T-helper 2 cell (primary cell): ENCODE measurements around the gene CHRDL1.
"Not testable (repeated sequence)": the region's sequence is repeated elsewhere in the genome, so short reads cannot be mapped to it uniquely, and the experiment has no call there.

Experiments used
- DNase-seq, 5 experiments: peaks; one replicate each; pipeline versions ENCODE4 v3.0.0 to v3.0.0-alpha.2; 2012 to 2022

Gene CHRDL1

DNA sequence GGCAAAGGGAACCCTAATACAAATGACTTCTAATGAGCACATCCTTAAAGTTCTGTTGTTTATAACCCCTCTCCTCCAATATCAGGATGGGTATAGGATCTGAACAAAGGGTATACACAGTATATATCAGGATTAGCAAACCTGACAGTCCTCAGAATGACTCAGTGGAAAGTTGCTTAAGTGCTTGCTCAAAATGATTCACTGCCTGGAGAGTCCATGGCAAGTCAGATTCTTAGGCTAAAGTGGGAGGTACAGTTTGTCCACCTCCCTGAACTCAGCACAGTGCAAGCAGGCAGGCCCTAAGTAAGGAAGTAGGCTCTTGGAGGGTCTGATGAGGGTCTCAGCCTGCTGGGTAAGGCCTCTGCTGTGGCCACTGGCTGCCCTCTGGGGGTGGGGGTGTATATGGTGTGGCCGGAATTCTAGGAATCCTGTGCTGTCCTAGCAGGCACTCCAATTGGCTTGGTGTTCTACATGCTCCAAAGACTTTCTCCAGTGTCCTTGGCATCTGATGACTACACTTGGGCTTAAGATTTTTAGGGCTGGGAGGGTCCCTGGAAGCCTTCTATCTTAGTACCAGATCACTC lies 54.3 kb downstream of the CHRDL1 start:
- no peak for DNase-seq

DNA sequence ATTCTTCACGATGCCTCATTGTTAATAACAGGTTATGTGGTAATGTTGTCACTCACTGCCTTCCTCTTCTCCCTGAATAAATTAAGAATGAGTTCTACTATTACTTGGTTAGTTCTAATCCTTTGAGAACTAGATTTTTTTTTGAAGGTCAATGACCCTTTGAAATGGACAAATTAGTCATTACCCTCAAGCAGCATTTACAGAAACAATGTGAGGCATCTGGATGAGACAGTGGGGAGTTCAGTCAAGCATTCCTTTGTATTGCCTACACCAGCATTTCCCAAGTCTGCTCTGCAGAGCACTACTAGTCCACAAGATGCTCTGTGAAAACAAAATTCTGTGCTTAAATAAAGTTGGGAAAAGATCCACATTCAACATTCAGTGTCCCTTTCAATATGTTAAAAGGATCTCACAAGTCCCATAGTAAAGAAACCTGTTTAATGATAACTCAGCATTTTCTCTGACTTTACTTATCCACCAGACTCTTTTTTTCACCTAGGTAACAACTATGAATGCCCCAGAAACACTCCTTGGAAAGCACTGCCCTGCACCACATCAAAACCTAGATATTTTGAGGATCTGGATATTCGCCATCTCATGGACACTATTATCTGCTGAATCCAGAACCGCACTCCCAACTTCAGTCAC lies 60.6 kb downstream of the CHRDL1 start:
- DNase-seq = no peak

DNA sequence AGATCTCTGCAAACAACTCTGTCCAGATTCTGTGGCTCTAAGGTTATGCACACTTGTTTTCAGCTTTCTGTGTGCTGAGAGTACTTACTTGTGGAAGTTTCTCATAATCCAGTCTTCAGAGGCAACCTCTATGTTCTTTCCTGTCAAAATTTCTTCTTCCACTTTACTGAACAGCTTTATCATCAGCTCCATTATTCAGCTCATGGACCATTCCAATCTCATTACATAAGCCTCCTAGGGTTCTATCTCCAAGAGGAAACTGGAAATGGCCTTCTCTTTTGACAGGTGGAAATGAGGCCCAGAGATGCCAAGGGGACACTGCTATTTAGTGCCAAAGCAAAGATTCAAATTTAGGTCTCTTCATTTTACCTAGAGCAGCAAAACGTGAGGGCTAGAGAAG lies 61.3 kb downstream of the CHRDL1 start:
- DNase-seq = no peak

DNA sequence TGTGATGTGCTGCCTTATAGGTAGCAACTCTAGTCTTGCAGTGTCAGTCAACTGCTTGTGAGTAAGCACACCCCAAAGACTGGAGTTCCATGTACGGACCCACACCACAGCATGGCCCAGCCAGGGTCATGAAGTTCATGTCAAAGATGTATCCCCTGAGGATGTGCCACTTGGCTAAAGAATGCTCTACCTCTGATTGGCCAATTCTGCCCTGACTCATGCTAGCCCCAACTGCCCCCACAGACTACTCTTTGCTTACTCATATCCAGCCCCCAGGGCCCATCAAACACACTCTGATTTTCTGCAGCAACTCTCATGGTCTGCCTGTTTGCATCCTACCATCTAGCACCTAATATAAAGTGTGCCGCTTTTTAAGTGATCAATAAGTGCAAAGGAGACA lies 62.5 kb downstream of the CHRDL1 start:
- DNase-seq = no peak

DNA sequence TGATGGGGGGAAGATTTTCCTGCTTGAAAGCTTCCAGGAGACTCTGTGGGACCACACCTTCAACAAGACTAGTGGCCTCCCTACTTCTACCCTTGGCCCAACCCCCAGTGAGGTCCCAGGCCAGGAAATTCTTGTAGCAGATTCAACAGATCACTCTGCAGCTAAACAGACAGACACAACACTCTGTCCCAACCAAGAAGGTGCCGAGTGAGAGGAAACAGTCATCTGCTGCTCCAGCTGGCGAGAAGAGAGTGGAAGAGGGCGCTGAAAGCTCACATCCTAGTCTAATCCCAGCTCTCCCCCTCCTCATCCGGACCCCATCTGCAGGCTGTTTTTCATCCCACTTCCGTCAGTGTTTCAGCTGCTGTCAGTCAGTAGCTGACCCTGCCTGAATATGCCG lies 63.4 kb downstream of the CHRDL1 start:
- DNase-seq = no peak

DNA sequence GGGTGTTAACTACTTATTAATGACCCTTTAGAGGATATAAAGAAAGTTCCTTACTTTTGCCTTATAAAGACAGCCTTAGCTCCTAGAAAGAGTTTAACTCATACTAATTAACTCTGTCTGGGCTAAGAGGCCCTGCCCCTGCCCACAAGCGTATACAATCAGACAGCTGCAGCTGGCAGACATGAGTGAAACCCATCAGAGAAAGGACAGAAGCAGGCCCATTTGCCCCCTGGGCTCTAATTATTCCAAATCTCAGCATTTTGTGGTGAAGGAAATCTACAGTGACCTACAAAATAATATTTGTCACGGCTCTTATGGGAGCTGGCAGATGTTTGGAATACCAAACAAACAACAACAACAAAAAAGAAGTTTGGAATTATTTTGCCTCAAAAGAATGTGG lies 71.8 kb downstream of the CHRDL1 start:
- no peak for DNase-seq

DNA sequence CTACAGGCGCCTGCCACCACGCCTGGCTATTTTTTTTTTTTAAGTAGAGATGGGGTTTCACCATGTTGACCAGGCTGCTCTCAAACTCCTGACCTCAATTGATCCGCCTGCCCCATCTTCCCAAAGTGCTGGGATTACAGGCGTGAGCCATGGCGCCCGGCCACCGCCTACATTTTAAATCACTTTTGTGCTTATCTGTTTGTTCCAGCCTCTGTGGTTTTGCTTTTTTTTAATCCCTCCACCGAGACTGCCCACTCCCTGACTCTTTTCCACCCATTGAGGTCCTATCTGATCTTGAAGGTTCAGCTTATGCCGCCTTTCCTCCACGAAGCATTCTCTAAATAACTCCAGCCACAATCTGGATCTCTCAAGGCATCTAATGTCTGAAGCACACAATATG lies 73.5 kb downstream of the CHRDL1 start:
- no peak for DNase-seq

DNA sequence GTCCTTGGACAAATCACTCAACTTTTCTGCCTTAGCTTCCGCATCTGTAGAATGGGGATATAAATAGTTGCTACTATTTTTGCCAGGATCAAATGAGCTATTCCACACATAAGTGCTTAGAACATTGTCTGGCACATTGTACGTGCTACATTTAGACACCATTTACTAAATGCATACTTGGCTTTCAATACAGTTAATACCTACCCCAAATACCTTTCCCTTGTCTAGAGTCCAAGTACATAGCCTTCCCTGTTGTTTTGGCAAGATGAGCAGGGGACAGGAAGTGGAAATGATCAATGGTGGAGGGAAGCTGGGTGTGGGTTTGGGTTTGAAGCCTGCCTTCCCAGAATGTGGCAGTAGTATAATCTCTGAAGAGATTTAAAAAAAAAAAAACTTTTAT lies 82.0 kb downstream of the CHRDL1 start:
- DNase-seq = no peak

DNA sequence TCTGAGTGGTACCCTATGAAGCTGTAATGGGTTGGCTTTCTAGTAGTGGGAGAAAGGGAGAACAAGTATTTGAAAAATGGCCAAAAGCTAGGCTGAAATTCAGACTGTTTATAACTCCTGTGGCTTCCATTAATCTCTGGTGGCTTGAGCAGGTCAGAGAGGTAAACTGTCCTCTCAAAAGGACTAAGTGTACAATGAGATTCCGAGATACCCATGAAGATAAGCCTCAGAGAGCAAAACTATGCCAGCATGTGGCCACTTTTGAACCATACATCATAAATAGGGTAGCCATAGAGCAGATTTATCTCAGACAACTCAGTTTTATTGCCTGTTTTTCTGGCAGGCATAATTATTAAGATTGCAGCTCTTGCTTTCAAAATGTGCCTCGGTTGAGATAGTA lies 89.2 kb downstream of the CHRDL1 start:
- DNase-seq = no peak

DNA sequence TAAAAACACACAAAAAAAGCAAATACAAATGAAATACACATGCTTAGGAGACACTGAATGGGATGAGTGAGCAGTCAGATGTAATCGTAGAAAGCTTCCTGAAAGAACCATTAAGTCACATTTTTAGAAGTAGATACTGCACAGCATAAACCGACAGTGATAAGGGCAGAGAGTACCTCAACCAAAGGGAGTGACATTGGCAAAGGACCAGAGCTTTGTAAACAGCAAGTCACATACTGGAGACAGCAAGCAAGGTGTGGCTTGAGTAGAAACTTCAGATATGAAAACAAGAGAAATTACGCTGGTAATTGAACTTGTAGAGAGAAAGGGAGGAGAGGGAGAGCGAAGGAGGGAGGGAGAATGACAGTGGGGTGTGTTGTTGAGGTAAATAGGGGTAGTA lies 92.0 kb downstream of the CHRDL1 start:
- DNase-seq = no peak

DNA sequence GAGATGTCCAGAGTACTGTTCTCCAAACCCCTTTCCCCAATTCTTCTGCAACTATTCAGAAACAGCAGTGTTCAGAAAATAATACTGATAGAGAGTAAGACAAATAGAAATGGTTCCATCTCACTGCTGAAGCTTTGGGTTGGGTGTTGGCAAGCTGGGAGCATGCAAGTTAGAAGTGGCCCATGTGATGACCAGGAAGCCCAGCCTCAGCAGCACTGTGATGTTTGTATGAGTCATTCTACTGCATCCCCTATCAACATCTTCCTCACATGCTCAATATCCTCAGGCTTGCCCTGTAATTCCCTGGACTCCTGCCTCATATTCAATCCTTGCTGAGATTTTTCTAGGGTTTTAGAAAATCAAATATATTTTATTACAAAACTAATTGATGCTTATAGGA lies 96.5 kb downstream of the CHRDL1 start:
- DNase-seq = no peak

DNA sequence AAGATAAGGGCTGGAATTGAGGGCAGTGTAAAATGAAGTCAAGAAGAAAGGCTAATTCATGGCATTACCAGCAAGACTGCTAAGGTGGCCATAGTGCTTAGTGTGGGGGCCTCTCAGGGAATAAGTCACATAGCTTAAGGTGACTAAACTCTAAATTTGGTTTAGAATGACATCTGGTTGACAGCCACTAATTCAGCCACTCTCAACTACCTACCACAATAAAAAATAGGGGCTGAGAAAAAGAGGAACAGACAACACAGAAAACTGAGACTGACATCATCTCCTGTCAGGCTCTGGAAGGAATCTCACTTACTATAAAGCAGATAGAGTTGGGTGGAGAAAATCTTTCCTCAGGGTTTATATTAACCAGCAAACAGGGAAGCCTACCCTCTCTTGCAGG lies 96.9 kb downstream of the CHRDL1 start:
- DNase-seq = no peak

DNA sequence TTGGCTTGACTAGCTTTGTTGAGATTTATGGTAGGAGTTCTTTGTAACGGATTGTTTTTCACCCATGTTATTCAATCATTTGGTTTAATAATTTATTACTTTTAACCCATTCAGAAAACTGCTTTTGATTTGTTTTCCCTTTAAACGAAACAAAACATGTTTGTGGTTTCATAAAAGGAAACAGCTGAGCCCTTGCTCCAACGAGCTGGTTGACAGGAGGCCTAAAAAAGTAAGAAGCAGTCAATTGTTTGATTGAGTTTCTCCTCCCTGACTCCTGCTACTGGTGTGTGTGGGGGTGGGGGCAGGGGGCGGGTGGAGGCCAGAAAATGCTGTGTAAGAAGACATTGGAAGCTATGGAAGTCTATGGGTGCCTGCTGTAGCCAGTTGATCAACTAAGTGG lies 102.8 kb downstream of the CHRDL1 start:
- DNase-seq = peak in 1 of 5 experiments; percentile 0

DNA sequence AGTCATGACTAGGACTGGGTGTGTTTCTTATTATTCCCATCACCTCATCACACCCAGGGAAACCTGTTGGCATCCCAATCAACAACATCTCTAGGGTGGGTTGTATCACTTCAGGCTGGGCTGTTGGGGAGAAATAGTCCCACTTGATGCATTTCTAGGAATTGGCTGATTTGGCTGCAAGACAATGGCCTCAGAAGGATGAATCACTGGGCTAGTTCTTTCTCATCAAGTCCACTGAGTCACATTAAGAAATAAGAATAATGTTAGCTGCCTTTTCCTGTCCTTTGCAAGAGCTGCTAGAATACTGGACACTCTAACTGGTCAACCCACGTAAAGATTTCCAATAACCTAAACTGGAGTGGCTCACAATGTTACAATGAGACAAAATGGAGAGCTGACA lies 104.2 kb downstream of the CHRDL1 start:
- DNase-seq = no peak

DNA sequence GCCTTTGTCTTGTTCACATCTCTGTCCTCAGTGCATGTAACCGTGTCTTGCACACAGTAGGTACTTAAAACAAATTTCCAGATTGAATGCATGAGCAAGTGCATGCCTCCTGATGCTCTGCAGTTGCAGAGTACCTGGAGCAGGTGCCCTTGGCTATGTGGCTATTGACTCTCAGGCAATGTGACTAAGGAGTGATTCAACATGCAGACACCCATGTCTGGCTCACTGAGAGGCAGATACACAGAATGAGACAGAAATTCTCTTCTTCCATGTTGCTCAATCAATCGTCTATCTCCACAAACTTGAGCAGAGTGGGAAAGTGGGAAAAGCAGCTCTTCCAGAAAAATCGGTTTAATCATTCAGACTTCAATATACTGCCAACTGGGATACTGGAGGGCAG lies 111.0 kb downstream of the CHRDL1 start:
- DNase-seq = no peak

DNA sequence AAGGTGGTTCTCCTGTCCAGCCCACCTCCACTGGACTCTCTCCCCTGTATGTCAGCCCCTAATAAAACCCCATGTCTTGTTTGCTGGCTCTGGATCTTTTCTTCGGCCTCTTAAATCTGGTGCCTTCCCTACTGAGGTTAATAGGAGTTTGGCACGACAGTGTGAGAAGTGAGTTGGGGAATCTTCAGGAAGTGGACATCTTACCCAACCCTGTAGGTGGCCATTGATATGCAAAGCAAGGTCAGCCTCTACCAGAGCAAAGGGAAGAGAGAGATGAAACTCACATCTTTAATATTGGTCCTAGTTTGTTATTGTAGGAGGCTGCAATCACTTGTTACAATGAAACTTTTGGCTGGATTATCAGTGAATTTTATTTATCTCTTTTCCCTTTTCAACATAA lies 111.7 kb downstream of the CHRDL1 start:
- no peak for DNase-seq

DNA sequence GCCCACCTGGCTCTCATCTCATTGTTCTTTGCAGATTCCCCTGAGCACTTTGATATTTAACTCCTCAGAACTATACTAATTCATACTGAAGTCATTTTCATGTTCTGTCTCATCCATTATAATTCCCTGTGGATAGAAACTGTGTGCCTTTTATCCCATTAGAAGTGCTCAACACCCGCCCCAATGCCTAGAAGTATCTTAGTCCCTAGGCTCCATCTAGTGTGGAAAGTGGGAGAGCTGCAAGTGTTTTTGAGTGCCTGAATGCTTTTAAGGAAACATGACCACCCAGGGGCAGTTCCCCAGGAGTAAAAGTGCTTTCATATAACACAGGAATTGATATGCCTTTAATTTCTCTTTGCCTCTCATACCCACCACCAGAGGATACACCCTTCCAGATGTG lies 117.0 kb downstream of the CHRDL1 start:
- no peak for DNase-seq

DNA sequence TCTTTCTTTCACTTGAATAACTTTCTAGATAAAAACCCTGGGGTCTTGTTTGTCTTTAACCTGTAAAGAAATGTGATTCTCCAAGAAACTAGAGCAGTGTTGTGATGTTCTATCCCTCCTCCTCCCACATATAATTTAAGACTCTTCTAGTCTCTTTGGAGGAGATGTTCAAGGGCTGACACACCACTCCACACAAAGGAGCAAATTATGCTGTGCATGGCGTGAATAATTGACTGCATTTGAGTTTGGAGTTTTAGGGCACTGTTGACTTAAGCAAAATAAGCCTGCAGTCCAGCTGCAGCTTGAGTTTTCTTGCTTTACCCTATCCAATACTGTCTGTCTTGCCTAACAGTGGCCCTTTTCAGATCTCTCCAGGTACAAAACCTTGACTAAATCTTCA lies 119.7 kb downstream of the CHRDL1 start:
- DNase-seq = no peak

DNA sequence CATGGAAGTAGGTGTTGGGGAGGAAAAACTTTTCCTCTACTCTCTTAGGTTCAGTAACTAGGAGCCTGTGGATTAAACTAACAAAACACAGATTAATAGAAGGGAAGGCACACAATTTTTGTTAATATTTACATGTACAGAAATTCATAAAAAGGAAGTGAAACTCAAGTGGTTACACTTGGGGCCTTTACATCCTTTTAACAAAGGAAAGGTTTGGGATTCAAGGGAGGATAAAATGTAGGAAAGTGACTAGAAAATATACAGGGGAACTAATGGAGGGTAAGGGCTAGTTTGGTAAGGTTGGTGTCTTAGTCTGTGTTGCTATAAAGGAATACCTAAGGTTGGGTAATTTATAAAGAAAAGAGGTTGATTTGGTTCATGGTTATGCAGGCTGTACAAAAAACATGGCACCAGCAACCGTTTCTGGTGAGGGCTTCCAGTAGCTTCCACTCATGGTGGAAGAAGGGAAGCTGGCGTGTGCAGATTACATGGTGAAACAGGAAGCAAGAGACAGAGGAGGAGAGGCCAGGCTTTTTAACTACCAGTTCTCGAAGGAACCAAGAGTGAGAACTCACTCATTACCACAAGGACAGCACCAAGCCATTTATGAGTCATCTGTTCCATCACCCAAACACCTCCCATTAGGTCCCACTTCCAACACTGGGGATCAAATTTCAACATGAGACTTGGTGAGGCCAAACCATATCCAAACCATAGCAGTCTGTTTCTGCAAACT lies 124.4 kb downstream of the CHRDL1 start:
- no peak for DNase-seq

DNA sequence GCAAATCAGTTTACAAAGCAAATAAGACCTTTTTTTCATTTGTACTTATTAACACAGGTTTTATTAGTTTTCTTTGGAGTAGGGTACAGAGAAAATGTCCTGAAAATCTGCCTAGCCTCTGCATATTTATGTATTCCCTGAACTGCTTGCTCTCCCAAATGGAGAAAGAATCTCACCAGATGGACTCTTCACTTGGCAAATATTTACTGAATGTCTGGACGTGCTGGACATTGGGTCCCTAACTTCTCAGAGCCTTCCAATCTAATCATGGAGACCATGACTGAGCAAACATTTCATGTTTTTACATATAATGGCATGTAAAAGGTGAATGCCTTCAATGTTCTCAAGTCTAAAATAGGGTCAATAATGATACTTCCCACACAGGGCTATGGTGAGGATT lies 126.0 kb downstream of the CHRDL1 start:
- no peak for DNase-seq

DNA sequence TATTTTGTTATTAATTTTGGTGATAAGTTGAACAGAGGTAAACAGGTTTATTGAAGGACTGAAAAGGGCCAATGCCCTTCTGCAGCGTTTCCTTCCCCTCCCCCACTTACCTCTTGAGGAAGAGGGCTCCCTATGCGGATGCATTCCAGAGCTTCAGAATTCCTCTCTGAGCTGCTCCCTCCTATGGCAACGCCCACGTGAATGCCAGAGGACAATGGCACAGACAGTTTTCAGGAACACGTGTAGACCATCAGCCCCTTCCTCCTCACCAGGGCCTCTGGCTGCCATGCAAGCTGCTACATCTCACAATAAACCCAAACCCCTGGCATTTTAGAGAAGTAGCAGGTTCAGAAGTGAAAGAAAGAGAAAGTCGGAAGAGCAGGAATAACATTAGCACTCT lies 127.9 kb downstream of the CHRDL1 start:
- DNase-seq = no peak

DNA sequence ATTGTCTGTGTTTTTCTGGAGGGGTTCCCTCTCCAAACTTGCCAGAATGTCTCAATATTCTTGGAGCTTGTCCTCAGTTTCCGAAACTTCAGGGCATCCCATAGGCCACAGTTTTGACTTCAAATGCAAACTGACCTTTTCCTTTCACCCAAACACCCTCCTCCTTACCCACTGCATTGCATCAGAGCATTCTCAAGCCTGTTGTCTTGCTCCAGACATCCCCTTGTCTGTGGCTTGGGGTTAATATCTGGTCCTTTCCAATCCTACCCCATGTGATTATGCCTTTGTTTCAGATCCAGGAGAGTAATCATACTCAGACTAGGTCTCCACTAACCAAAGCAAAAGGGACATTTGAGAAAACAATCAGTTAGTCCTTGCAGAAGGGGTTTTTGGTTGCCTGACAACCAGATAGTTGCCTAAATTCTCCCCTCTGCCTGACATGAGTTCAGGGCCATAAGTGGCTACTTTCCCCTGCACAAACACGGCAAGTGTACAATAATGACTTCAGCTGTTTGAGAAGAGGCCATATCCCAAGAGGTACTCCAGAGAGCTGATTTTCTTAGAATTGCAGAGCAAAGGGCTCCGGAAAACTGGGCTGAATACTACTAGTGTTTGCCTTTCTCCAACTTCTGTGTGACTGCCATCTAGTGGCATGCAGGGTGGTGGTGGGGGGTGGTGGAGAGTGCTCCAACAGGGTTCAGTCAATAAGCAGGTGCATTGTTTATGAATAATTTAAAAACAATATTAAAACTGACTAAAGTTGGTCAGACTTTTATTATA lies 130.2 kb downstream of the CHRDL1 start:
- peak in 1 of 5 experiments; percentile 1 for DNase-seq

DNA sequence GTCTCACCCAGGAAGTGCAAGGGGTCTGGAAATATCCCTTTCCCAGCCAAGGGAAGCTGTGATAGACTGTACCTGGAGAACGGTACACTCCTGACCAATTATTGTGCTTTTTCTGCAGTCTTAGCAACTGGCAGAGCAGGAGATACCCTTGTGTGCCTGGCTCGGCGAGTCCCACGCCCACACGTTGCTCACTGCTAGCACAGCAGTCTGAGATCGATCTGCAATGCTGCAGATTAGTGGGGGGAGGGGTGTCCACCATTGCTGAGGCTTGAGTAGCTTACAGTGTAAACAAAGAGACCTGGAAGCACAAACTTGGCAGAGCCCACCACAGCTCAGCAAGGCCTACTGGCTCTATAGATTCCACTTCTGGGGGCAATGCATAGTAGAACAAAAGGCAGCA lies 138.5 kb downstream of the CHRDL1 start:
- no peak for DNase-seq

DNA sequence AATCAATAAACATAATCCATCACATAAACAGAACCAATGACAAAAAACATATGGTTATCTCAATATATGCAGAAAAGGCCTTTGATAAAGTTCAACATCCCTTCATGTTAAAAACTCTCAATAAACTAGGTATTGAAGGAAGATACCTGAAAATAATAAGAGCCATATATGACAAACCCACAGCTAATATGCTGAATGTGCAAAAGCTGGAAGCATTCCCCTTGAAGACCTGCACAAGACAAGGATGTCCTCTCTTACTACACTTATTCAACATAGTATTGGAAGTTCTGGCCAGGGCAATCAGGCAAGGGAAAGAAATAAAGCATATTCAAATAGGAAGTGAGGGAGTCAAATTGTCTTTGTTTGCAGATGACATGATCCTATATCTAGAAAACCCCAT lies 141.3 kb downstream of the CHRDL1 start:
- not testable (repeated sequence) for DNase-seq
